ENCODE measurements around the gene KMT2A.

DNA sequence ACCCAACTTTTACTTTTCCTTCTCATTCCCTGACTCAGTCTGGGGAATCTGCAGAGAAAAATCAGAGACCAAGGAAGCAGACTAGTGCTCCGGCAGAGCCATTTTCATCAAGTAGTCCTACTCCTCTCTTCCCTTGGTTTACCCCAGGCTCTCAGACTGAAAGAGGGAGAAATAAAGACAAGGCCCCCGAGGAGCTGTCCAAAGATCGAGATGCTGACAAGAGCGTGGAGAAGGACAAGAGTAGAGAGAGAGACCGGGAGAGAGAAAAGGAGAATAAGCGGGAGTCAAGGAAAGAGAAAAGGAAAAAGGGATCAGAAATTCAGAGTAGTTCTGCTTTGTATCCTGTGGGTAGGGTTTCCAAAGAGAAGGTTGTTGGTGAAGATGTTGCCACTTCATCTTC lies 37.2 kb downstream of the KMT2A start:
- TF ChIP-seq HDAC2 (IDR thresholded peaks at IDR 0.05) (no peak), NFYB (IDR thresholded peaks at IDR 0.05; ENCODE audit: insufficient read depth, low read depth, low read length) (no peak), JUNB (IDR thresholded peaks at IDR 0.05) (no peak), SREBF2 (IDR thresholded peaks at IDR 0.05; ENCODE audit: low read length) (no peak), NFXL1 (IDR thresholded peaks at IDR 0.05; ENCODE audit: borderline replicate concordance) (no peak), RAD21 (IDR thresholded peaks at IDR 0.05; ENCODE audit: insufficient read depth, low read depth, low read length) (no peak), RBBP5 (conservative IDR thresholded peaks at IDR 0.05) (no peak), EP300 (IDR thresholded peaks at IDR 0.05; ENCODE audit: borderline replicate concordance in 1 of 2, control insufficient read depth in 1 of 2, low read depth in 2 of 2, low read length in 2 of 2) (no peak), FOXM1 (IDR thresholded peaks at IDR 0.05; ENCODE audit: low read depth, low read length) (no peak)
- TF ChIP-seq, protein P1, sequence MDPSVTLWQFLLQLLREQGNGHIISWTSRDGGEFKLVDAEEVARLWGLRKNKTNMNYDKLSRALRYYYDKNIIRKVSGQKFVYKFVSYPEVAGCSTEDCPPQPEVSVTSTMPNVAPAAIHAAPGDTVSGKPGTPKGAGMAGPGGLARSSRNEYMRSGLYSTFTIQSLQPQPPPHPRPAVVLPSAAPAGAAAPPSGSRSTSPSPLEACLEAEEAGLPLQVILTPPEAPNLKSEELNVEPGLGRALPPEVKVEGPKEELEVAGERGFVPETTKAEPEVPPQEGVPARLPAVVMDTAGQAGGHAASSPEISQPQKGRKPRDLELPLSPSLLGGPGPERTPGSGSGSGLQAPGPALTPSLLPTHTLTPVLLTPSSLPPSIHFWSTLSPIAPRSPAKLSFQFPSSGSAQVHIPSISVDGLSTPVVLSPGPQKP (IDR thresholded peaks at IDR 0.05; ENCODE audit: low read depth, low read length): no peak
- TF ChIP-seq, protein P2, sequence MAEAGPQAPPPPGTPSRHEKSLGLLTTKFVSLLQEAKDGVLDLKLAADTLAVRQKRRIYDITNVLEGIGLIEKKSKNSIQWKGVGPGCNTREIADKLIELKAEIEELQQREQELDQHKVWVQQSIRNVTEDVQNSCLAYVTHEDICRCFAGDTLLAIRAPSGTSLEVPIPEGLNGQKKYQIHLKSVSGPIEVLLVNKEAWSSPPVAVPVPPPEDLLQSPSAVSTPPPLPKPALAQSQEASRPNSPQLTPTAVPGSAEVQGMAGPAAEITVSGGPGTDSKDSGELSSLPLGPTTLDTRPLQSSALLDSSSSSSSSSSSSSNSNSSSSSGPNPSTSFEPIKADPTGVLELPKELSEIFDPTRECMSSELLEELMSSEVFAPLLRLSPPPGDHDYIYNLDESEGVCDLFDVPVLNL (IDR thresholded peaks at IDR 0.05; ENCODE audit: low read depth, low read length): no peak
- TF ChIP-seq, protein P3, sequence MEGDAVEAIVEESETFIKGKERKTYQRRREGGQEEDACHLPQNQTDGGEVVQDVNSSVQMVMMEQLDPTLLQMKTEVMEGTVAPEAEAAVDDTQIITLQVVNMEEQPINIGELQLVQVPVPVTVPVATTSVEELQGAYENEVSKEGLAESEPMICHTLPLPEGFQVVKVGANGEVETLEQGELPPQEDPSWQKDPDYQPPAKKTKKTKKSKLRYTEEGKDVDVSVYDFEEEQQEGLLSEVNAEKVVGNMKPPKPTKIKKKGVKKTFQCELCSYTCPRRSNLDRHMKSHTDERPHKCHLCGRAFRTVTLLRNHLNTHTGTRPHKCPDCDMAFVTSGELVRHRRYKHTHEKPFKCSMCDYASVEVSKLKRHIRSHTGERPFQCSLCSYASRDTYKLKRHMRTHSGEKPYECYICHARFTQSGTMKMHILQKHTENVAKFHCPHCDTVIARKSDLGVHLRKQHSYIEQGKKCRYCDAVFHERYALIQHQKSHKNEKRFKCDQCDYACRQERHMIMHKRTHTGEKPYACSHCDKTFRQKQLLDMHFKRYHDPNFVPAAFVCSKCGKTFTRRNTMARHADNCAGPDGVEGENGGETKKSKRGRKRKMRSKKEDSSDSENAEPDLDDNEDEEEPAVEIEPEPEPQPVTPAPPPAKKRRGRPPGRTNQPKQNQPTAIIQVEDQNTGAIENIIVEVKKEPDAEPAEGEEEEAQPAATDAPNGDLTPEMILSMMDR (IDR thresholded peaks at IDR 0.05 in 2 of 3, conservative IDR thresholded peaks at IDR 0.05 in 1 of 3; ENCODE audit: control insufficient read depth in 2 of 3, extremely low read depth in 1 of 3, insufficient read depth in 1 of 3, low read depth in 3 of 3, low read length in 3 of 3): no peak
